ENCODE results near the gene ENTHD1.
"Not testable (repeated sequence)": the region's sequence is repeated elsewhere in the genome, so short reads cannot be mapped to it uniquely, and the experiment has no call there.

ENTHD1 gene

DNA sequence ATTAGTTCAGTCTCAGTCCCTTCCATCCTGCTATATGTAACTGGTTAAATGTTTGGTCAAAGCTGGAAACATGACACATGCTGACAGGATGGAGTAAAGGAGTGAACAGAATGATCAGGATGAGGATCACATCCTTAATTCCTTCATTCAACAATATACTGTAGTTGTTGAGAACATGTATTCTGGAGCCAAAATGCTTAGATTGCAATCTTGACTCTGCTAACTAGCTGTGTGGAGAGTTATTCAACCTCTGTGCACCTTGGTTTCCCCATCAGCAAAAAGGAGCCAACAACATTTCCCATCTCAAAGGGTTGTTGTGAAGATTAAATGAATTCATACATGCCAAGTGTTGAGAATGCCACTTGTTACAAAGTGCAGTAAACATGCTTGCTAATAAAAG is 12.8 kb downstream of the ENTHD1 start:
- H3K4me3 ChIP-seq (ENCODE audit: low read depth, low read length): no peak overlapping the region
- TF ChIP-seq, protein P1, sequence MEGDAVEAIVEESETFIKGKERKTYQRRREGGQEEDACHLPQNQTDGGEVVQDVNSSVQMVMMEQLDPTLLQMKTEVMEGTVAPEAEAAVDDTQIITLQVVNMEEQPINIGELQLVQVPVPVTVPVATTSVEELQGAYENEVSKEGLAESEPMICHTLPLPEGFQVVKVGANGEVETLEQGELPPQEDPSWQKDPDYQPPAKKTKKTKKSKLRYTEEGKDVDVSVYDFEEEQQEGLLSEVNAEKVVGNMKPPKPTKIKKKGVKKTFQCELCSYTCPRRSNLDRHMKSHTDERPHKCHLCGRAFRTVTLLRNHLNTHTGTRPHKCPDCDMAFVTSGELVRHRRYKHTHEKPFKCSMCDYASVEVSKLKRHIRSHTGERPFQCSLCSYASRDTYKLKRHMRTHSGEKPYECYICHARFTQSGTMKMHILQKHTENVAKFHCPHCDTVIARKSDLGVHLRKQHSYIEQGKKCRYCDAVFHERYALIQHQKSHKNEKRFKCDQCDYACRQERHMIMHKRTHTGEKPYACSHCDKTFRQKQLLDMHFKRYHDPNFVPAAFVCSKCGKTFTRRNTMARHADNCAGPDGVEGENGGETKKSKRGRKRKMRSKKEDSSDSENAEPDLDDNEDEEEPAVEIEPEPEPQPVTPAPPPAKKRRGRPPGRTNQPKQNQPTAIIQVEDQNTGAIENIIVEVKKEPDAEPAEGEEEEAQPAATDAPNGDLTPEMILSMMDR (IDR thresholded peaks at IDR 0.05; ENCODE audit: low read depth, low read length): no peak
- TF ChIP-seq, protein P2, sequence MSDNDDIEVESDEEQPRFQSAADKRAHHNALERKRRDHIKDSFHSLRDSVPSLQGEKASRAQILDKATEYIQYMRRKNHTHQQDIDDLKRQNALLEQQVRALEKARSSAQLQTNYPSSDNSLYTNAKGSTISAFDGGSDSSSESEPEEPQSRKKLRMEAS (IDR thresholded peaks at IDR 0.05; ENCODE audit: low read depth, low read length): no peak
- TF ChIP-seq MYC (IDR thresholded peaks at IDR 0.05; ENCODE audit: low read depth, low read length) (no peak), POLR2A (IDR thresholded peaks at IDR 0.05; ENCODE audit: extremely low read depth, insufficient read length) (no peak)
- DNase-seq (ENCODE audit: low read depth): no peak

DNA sequence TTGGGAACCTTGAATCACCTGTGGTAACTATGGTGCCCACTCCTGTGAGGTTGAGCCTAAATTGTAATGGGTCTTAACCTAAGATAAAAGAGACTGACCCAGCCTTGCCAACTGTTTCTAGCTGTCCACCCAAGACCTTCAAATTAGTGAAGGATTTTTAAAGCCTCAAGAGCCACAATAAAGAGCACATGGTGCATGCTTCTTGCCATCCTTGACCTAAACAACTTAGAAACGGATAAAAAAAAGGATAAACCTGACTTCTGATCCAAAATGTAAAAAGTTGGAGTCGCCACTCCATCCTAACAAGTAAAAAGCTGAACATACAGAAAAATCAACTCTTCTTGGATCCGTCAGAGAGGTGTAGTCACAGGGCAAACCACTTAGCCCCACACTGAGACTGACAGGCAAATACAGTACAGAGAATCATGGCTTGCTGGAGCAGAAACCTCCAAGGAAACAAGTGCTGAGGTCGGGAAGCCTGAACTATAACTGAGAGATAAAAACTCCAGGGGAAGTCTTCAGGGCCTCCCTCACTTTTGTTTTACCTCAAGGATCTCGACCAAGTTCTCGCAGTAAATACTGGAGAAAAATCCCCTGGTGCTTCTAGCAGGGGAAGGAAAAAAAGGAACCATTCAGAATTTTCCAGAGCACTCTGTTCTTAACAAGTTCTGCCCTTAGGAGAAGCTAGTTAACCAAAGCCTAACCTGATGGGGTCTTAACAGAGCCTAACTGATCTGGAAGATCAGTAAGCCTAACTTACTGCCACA is 16.3 kb downstream of the ENTHD1 start:
- H3K4me3 ChIP-seq (ENCODE audit: low read depth, low read length): no peak overlapping the region
- DNase-seq (ENCODE audit: low read depth): no peak
- no peak for TF ChIP-seq MYC (IDR thresholded peaks at IDR 0.05; ENCODE audit: low read depth, low read length)
- TF ChIP-seq, protein P2 (IDR thresholded peaks at IDR 0.05; ENCODE audit: low read depth, low read length): no peak
- TF ChIP-seq POLR2A (IDR thresholded peaks at IDR 0.05; ENCODE audit: extremely low read depth, insufficient read length): no peak
- TF ChIP-seq, protein P1 (IDR thresholded peaks at IDR 0.05; ENCODE audit: low read depth, low read length): no peak

DNA sequence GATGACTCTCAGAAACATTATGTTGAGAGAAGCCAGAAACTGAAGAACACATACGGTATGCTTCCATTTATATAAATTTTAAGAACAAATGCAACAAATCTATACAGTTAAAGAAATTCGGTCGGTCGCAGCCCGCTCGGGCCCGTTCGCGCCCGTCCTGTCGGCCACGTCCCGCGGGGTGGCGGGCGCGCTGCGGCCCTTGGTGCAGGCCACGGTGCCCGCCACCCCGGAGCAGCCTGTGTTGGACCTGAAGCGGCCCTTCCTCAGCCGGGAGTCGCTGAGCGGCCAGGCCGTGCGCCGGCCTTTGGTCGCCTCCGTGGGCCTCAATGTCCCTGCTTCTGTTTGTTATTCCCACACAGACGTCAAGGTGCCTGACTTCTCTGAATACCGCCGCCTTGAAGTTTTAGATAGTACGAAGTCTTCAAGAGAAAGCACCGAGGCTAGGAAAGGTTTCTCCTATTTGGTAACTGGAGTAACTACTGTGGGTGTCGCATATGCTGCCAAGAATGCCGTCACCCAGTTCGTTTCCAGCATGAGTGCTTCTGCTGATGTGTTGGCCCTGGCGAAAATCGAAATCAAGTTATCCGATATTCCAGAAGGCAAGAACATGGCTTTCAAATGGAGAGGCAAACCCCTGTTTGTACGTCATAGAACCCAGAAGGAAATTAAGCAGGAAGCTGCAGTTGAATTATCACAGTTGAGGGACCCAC is 18.2 kb downstream of the ENTHD1 start:
- not testable (repeated sequence) for H3K4me3 ChIP-seq (ENCODE audit: low read depth, low read length); DNase-seq (ENCODE audit: low read depth)

DNA sequence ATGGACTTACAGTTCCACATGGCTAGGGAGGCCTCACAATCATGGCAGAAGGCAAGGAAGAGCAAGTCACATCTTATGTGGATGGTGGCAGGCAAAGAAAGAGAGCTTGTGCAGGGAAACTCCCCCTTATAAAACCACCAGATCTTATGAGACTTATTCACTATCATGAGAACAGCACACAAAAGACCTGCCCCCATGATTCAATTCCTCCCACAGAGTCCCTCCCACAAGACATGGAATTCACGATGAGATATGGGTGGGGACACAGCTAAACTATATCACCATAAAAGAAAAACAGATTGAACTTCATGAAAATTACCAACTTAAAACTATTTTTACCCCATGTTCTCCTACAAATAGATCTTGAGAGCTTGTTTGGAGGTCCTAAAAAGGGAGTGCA is 19.6 kb downstream of the ENTHD1 start:
- DNase-seq (ENCODE audit: low read depth): no peak
- no peak overlapping the region for H3K4me3 ChIP-seq (ENCODE audit: low read depth, low read length)
- TF ChIP-seq, protein P1 (IDR thresholded peaks at IDR 0.05; ENCODE audit: low read depth, low read length): no peak
- no peak for TF ChIP-seq POLR2A (IDR thresholded peaks at IDR 0.05; ENCODE audit: extremely low read depth, insufficient read length)
- TF ChIP-seq MYC (IDR thresholded peaks at IDR 0.05; ENCODE audit: low read depth, low read length): no peak
- TF ChIP-seq, protein P2 (IDR thresholded peaks at IDR 0.05; ENCODE audit: low read depth, low read length): no peak

DNA sequence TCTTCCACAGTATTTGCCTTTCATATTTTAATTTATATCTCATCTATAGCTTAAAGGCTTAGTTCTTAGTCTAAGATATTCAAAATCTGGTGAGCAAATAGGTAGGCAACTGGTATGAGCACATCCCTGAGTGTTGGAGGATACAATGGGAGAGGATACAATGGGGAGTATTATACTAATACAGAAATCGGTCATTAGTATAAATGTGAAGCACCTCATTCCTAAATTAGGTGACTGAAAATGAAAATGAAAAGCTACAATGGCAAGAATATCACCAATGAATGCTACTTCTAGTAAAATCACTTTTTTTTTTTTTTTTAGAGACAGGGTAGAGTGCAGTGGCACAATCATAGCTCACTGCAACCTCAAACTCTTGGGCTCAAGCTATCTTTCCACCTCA is 21.0 kb downstream of the ENTHD1 start:
- no peak overlapping the region for H3K4me3 ChIP-seq (ENCODE audit: low read depth, low read length)
- DNase-seq (ENCODE audit: low read depth): no peak
- TF ChIP-seq POLR2A (IDR thresholded peaks at IDR 0.05; ENCODE audit: extremely low read depth, insufficient read length): no peak
- TF ChIP-seq MYC (IDR thresholded peaks at IDR 0.05; ENCODE audit: low read depth, low read length): no peak
- TF ChIP-seq, protein P2 (IDR thresholded peaks at IDR 0.05; ENCODE audit: low read depth, low read length): no peak
- TF ChIP-seq, protein P1 (IDR thresholded peaks at IDR 0.05; ENCODE audit: low read depth, low read length): no peak

- no peak for DNase-seq (ENCODE audit: low read depth)
- no peak overlapping the region for H3K4me3 ChIP-seq (ENCODE audit: low read depth, low read length)
- TF ChIP-seq MYC (IDR thresholded peaks at IDR 0.05; ENCODE audit: low read depth, low read length): no peak
- TF ChIP-seq POLR2A (IDR thresholded peaks at IDR 0.05; ENCODE audit: extremely low read depth, insufficient read length): no peak
- TF ChIP-seq, protein P1 (IDR thresholded peaks at IDR 0.05; ENCODE audit: low read depth, low read length): no peak
- TF ChIP-seq, protein P2 (IDR thresholded peaks at IDR 0.05; ENCODE audit: low read depth, low read length): no peak
These were observed 22.4 kb downstream of the ENTHD1 start for GRCh38 chr22:39871008-39871798.

DNA sequence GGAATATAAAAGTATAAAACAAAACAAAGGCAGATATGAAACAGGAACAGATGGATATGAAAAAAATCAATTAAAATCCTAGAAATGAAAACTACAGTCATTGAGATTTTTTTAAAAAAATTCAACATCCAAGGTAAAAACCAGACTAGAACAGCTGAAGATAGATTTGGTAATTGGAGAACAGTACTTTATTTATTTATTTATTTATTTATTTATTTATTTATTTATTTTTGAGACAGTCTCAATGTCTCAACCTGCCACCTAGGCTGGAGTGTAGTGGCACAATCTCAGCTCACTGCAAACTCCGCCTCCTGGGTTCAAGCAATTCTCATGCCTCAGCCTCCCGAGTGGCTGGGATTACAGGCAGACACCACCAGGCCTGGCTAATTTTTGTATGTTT is 23.8 kb downstream of the ENTHD1 start:
- not testable (repeated sequence) for DNase-seq (ENCODE audit: low read depth); H3K4me3 ChIP-seq (ENCODE audit: low read depth, low read length)

Measured in NB4 (cell line).